ENCODE data around the gene FAF1. TPM values are rescaled to one million over a fixed set of nuclear protein-coding genes. Genes with fewer than 3 reads are reported as not detected.

The FAF1 gene
- total RNA-seq, 1 donor from 2014 or later: 82.6 TPM

DNA sequence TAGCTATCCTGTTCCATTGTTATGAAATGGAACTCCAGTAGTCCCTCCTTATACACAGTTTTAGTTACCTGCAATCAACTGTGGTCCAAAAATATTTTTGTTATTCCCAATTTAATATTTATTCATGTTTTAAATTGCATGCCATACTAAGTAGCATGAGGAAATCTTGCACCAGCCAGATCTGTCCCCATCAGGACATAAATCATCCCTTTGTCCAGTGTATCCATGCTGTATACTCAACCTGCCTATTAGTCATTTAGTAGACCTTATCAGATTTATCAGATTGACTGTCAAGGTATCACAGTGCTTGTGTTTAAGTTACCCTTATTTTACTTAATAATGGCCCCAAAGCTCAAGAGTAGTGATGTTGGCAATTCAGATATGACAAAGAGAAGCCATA lies 328.9 kb downstream of the FAF1 start:
- no peak for DNase-seq

DNA sequence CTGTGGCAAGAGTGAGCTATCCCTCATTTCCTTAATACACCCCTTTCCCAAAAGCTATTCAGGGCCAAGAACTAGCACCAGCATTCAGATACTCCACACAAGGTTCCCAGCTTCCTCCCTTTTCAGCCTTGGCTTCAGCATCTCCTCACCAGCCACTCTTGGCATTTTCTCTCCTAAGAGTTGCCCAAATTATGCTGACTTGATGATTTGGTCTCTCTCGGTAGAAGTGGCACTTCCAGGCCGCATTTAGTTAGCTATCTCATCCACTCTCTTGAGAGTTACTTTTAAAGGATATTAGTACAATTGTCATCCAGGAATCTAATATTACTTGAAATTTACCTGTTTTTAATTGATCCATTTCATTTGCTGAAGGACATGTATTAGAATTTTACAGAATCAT lies 337.8 kb downstream of the FAF1 start:
- DNase-seq: no peak

DNA sequence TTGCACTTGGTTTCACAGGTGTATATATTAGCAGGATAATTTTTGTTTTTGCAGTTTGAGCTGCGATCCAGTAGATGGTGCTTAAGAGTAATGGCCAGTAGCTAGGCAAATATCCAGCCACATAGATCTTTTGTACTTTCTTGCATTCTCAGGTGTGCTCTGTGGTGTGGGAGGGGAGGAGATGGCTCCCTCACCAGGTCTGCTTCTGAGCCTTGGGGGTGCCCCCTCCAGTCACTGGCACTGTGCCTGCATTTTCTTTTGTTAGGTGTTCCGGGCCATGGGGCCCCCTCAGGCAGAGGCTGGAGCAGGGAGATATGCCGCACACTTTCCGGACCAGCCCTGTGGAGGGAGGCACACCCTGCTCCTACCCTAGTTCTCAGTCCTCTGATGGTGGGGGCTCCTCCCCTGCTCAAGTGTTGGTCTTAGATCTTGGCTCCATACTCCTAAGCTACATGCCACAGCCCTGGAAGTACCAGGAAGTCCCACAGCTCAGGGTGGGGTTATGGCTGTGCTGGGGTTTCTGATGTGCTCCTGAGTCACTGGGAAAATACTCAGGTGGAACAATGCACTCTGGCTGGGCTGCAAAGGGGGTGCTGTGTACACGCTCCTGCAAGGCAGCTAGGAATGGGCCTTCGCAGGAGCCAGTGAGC lies 339.3 kb downstream of the FAF1 start:
- no peak for DNase-seq

DNA sequence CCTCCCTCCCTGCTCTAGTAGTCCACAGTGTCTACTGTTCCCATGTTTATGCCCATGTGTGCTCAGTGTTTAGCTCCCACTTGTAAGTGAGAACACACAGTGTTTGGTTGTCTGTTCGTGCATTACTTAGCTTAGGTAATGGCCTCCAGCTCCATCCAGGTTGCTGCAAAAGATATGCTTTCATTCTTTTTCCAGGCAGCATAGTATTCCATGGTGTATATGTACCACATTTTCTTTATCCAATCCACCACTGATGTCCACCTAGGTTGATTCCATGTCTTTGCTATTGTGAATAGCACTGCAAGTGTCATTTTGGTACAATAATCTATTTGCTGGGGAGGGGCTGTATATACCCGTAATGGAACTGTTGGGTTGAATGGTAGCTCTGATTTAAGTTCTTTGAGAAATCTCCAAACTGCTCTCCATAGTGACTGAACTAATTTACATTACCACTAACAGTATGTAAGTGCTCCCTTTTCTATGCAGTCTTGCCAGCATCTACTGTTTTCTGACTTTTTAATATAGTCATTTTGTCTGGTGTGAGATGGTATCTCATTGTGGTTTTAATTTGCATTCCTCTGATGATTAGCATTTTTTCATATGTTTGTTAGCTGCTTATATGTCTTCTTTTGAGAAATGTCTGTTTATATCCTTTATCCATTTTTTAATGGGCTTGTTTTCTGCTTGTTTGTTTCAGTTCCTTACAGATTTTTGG lies 344.9 kb downstream of the FAF1 start:
- no peak for DNase-seq

DNA sequence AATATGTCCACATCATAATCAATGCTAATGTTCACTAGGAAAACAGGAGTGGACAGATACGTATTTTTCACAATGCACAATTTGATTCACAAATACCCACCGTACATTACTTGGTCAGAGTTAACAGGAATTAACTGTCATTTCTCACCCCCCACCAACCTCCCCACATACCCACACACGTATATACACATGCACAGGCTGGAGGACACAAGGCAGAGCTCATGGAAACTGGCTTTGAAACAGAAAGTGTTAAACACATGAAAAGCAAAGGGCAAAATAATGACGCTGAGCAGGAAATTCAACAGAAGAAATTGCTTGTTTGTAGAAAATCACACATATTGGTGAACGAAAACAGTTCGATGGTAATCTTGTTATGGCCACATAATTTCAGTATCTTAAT lies 348.4 kb downstream of the FAF1 start:
- no peak for DNase-seq

DNA sequence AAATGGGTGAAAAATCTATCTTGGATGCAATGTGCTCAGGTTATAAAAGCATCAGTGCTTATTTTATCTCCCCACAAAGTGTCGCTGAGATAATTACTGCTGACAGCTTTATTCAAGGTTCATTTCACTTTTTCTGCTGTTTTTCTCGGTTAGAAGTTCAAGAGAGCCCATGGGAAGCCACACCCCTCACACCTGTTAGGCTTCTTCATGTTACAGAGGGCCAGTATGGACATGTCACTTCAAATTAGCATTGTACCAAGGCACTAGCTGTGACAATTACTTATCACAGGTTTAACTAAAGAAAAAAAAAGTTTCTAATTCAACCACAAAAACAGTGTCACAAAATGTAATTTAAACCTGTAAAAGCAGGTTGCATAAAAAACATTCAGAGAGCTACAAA lies 349.5 kb downstream of the FAF1 start:
- DNase-seq: peak; percentile 44

DNA sequence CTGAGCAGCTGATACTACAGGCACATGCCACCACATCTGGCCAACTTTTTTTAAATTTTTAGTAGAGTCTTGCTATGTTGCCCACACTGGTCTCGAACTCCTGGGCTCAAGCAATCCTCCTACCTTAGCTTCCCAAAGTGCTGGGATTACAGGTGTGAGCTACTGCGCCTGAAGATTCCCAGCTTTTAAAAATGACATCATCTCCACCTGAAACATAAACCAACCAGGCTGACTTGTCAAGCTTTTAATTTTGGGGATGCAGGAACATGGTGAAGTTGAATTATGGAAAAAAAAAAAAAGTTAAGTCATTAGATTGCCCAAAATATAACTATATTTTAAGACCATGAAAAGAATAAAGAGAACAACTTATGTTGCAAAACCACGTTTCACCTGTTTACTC lies 350.6 kb downstream of the FAF1 start:
- no peak for DNase-seq

DNA sequence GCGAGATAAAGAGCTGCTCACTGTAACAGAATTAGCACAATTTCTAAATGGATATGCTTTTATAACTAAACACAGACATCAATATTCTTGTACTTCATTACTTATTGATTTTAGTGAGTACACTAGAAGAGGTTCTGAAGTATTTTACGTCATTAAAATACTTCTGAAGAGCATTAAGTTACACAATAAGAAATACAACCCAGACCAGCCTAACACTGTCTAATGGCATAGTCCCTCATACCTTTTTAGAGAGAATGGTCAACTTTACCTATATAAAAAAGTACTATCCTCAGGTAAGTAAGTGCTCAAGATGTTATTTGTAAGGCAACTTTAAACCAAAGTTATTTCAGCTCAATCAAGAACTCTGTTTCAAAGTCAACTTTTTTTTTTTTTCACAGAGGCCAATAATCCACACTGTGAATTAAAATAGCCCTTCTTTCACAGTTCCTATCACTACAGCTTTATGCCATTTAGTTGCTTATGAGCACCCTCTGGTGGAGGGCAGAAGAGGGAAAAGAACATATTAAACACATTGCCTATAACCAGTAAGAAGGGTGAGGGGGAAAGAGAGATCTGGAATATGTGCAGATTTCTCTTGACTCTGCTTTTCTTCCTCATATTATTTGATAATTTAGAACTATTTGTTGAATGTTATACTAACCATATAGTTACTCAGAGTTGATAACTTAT lies 354.7 kb downstream of the FAF1 start:
- DNase-seq: no peak

DNA sequence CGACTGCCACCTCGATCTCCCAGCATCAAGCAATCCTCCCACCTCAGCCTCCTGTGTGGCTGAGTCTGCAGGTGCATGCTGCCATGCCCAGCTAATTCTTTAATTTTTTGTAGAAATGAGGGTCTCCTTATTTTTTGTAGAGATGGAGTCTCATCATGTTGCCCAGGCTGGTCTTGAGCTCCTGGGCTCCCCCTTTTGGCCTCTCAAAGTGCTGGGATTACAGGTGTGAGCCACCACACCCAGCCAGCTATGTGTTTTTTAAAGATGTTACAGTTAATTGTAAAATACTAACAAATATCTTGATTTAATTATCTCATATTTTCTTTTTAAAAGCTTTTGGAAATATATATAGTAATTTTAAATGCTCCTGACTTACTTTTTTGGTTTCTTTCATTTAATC lies 355.5 kb downstream of the FAF1 start:
- DNase-seq: no peak

DNA sequence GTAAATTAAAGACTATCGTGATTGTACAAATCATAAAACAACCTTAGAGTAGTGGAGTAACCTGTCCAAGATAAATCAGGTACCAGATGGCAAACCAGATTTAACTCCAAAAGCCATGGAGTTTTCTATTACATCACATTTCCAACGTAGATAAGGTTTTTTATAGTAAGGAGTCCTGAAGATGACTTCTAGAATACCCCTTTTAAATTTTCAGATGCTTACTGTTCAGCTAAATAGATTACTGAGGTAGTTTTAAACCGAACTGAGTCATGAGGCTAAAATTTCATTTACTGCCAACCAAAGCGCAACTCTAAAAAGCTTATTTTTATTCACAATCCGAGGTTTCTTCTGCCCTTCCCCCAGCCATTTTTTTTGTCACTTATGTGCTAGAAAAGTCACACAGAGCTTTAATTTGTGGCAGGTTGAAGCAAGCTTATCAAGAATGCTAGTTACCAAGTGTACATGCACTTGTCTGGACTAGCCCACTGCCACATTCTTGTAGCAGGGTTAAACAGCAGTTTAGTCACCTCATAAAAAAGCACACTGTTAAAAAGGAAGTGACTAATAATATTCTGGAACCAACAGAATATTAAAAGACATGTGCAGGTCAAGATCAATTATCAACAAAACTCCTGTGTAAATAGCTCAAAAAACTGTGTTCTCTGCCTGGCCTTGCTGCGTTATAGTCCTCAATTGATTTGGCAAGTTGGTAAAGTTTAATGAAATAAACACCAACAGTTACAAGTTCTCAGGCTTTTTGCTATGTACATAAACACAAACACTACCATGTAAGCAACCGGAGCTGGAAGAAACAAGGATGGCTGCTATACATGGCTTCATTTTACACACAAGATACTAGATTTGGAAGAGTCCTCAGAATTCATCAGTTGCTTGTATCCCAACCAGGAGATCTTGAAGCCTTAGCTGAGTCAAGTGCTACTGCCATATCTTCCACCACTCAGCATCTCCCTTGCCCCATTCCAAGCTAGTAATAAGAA lies 356.5 kb downstream of the FAF1 start:
- DNase-seq: peak; percentile 27

DNA sequence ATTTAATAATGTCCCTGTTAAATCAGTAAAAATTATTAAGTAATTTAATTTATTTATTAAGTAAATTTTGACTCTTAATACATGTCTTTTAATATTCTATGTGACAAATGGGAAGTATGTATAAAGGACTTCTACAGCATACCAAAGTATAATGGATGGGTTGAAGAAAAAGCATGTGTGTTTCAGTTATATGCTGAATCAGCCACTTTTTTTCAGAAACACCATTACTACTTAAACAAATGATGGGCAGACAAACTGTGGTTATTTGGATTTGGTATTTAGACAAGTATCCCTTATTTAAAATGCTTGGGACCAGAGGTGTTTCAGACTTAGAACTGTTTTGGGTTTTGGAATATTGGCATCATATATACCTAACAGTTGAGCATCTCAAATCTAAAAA lies 360.5 kb downstream of the FAF1 start:
- no peak for DNase-seq

DNA sequence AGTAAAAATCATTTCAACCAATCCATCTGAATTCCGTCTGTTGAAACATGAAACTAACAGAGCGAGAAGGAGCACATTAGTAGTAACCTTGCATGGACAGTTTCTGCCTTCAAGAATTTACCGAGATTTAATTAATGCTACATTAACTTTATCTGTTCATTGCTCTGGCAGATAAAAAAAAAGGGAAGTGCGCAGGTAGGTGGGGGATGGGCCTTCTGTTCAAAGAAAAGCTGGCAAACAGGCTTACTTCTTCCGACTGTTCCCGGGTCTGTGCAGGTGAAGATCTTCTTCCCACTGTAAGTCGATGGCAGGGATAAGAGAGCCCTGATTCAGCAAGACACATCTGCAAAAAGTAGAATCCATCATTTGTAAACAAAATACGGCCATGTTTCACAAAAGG lies 364.2 kb downstream of the FAF1 start:
- DNase-seq: no peak

DNA sequence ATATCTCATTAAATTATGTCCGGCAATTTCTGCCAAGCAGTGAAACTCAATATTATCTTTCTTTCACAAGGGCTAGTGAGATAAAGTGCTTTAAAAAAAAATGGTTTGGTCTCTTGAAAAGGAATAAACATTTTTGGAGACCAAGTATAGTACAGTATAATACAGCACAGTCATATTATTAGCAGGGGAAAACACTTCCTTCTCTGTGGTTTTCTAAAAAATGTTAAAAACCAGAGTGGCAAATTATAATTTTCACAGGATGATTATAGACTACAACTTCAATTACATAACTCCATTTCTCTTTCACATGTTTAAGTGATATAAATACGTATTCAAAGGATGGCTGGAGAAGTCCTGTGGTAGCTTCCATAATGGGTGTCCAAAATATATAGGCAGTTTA lies 366.6 kb downstream of the FAF1 start:
- DNase-seq: no peak

DNA sequence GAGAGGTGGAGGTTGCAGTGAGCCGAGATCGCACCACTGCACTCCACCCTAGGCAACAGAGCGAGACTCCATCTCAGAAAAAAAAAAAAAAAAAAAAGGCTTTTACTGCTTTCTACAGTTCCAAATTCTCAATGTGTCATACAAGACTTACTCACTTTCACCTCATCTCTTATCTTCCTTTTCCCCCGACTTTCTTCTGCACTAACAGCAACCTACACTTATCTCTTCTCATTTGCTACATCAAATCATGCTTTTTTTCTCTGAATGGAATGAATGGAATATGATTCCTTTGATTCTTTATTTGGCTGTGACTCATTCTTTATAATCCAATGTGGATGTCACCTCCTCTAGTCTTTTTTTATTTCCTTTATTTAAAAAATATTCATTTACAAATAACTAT lies 368.5 kb downstream of the FAF1 start:
- no peak for DNase-seq

DNA sequence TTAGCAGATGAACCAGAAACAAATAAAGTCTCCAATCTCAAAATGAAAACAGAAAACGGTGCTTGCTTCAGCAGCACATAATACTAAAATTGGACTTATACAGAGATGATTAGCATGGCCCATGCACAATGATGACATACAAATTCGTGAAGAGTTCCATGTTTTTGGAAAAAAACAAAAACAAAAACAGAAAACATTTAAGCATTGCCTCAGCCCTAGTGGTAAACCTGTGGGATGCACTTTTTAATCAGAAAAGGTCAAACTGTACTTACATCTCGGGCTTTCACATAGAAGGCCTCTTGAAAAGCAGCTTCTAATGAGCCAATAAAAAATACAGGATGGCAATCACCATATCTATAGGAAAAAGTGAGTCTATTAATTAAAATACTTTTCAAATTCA lies 377.7 kb downstream of the FAF1 start:
- DNase-seq: no peak

DNA sequence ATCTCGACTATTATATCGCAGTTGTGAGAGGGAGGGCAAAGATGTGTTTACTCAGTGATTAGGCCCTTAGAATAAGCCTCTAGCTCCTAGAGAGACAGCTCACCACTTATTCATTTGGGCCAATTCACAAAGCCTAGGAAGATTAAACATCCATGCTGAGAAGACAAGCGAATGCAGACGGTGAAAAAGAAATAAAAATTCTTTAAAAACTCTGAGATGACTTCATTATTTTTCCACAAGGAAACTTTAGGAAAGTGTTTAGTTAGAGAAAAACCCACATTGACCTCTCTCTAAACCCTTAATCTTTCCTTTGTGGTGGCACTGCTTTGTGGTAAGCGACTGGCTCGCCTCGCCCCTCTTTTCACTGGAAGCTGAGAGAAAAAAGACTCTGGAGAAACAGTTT lies 390.0 kb downstream of the FAF1 start:
- DNase-seq: no peak

DNA sequence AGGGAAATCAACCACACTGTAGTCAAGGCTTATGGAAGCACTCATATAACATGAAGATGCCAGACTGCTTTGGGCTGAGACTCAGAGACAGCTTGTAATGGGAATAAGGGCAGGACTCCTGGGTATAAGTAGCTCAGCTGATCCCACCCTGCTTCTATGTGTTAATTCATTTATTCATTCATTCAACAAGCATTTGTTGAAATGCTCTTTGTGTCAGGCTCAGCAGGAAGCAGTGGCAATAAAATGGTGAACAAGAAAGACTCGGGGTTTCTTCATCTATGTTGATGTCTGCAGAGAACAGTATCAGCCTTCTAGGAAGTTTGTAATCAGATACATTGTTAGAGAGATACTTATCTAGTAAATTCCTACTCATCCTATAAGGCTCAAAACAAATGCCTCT lies 391.3 kb downstream of the FAF1 start:
- DNase-seq: no peak

DNA sequence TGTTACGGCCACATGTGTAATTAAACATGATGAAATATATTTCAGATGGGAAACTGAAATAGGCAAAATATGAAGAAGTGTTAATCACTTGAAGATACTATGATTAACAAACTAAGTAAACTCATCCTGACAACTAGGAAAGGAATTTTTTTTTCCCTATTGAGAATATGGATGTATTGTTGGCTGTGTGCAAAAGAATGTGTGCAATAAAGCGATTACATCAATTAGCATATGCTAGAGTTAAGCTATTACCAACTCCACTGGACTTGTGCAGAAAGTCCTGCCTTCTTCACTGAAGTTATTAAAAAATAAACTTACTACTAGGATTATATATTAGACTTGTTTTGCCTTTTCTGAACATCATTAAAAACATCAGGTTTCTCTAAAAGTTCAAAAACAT lies 393.7 kb downstream of the FAF1 start:
- no peak for DNase-seq

DNA sequence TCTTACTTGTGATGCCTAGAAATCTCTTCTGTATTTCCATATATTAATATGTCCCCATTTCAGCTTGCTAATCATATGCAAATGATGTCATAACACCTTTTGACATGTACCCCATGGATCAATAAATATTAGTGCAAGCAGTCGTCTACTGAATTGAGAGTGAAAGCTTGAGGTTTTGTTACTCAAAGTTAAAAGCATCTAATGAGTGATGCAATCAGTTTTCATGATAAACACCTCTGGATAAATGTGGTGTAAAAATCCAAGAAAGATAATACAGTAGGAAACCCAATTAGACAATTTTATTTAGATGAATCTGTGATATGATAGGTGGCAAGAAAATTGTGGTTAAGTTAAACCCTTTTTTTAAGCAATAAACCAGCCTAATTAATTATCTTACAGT lies 395.6 kb downstream of the FAF1 start:
- DNase-seq: no peak

DNA sequence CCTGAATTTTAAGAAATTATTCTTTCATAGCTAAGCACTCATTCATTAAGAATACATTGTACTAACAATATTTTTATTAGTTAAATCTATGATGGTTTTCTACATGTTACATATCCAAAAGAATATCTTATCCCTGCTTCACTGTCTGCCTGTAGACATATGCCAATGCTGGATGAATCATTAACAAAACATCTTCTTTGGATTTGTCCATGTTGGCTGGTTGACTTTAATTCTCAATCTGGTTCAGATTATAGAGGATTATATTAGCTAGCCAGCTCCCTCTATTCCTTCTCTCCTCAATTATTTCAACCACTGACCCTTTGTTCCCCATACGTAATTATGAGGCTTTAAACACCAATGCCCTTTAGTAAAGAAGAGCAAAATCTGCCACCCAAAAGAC lies 398.0 kb downstream of the FAF1 start:
- DNase-seq: no peak

DNA sequence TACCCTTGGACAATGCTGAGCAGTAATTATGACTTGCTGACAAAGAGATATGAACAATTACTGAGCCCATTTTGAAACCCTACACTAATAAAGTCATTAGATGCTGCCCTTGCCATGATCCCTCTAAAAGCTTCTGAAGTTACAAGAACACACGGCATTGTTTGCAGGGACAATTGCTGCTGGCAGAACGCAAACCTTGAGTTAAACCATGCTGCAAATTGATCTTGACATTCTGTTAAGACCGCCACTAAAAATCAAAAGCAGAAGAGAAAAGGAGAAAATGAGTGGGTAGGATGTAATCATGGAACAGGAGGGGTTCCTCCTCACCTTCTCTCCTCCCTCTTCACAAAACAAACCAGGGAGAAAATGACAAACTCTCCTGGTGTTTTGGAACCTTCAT lies 400.6 kb downstream of the FAF1 start:
- DNase-seq: no peak

DNA sequence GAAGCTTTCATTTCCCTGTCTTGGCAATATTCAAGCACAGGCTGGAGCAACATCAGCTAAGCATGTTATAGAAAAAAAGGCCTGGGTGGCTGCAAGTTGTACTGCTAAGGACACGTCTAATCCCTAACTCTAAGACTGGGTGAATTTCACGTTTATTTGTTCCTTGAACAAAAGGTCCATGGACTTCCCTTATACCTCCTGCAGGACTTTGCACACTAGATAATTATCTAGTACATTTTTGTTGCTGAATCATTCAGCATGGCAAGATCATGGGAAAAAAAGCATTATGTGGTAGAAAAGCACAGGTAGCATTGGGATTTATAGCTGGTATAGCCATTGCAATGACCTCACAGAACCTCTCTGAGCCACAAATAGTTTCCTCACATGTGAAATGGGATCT lies 406.1 kb downstream of the FAF1 start:
- DNase-seq: no peak

DNA sequence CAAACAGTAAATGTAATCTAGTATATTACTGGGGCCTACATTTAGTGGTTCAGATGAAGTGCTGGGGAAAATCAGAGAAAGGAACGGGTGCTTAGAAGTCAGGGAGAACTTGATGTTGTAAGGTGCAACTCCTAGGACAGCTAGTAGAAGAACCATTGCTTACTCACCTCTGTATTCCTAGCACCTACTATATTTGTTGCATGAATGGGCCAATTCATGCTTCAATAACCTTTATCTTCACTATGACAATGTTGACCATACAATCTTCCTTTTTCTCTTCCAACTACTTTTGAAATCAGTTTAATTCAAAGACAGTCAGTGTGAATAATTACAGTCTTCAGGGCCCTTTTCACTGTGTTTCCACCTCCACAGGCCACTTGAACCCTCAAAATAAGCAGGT lies 411.8 kb downstream of the FAF1 start:
- DNase-seq: no peak
